ENCODE results near the gene SMAD2. TPM values are rescaled to one million over a fixed set of nuclear protein-coding genes. Genes with fewer than 3 reads are reported as not detected.

The SMAD2 gene
- total and polyA plus RNA-seq, 2 of the 8 experiments (the other 6 are each of a cell fraction or from before 2014, with no cell fraction given): 28.4 to 124 TPM

- DNase-seq (ENCODE audit: low read depth in 1 of 2, low spot score in 2 of 2) (no peak), FAIRE-seq (no peak)
Observed at GRCh38 chr18:47906408-47906807, 24.1 kb downstream of the SMAD2 start.

More at GRCh38 chr18:47906408-47906807, 24.1 kb downstream of the SMAD2 start:
- Histone ChIP-seq H3K27me3 (replicated peaks in 1 of 4; ENCODE audit: control insufficient read depth in 3 of 4, extremely low read depth in 1 of 4, insufficient read depth in 3 of 4, low read length in 3 of 4) (no peaks in the 10 kb centered on the region), H3K36me3 (ENCODE audit: control insufficient read depth in 2 of 4, insufficient read depth in 4 of 4, low read length in 3 of 4) (peaks cover 0 to 9% (median 4%) of the 10 kb centered on the region in 4 experiments; a peak in 3 of 8 replicates), H3K14ac (ENCODE audit: insufficient read length) (no peak overlapping the region), H3K56ac (replicated peaks; ENCODE audit: insufficient read length, low read depth, low read length) (no peak overlapping the region), H3K4me1 (replicated peaks in 1 of 4; ENCODE audit: control insufficient read depth in 3 of 4, insufficient read depth in 4 of 4, low read length in 3 of 4) (peaks cover 3 to 11% (median 6%) of the 10 kb centered on the region in 4 experiments; a peak in 5 of 7 replicates), H4K5ac (ENCODE audit: insufficient read length, low read depth, low read length) (no peak overlapping the region), H3K18ac (ENCODE audit: extremely low read depth, low read length) (no peak overlapping the region), H3K79me2 (ENCODE audit: control insufficient read depth in 1 of 2, insufficient read depth in 2 of 2, low read length in 2 of 2) (peaks cover 40 to 100% of the 10 kb centered on the region in 2 experiments), H4K20me1 (replicated peaks in 1 of 2; ENCODE audit: control insufficient read depth in 1 of 2, insufficient read depth in 2 of 2, low read length in 2 of 2) (peaks cover 5 to 17% of the 10 kb centered on the region in 2 experiments), H2BK12ac (ENCODE audit: low read depth, low read length) (no peak overlapping the region), H2BK120ac (replicated peaks; ENCODE audit: low read depth, low read length) (no peak overlapping the region), H3K9me3 (ENCODE audit: insufficient read depth in 2 of 2, low read depth in 1 of 2, low read length in 1 of 2) (peaks cover 4 to 10% of the 10 kb centered on the region in 2 experiments; a peak in 3 of 4 replicates), H2BK5ac (ENCODE audit: low read depth, low read length) (no peak overlapping the region), H4K91ac (replicated peaks; ENCODE audit: insufficient read length, low read length) (no peak overlapping the region), H2AK5ac (ENCODE audit: low read depth, low read length) (no peak overlapping the region), H3K23ac (ENCODE audit: insufficient read length) (no peak overlapping the region), H3K4ac (replicated peaks; ENCODE audit: insufficient read length, low read depth, low read length) (no peak overlapping the region), H3K79me1 (ENCODE audit: low read depth, low read length) (peaks cover 16% of the 10 kb centered on the region), H3K4me2 (ENCODE audit: insufficient read depth in 1 of 2, low read depth in 2 of 2, low read length in 2 of 2) (no peak overlapping the region), H3K4me3 (ENCODE audit: extremely low read depth in 1 of 4, insufficient read depth in 2 of 4, low read depth in 3 of 4, low read length in 4 of 4) (no peak overlapping the region), H3K27ac (ENCODE audit: low read depth, low read length) (no peak overlapping the region), H2AFZ (ENCODE audit: low read length) (no peak overlapping the region), H2BK15ac (ENCODE audit: low read length) (no peak overlapping the region), H3K9ac (replicated peaks in 1 of 4; ENCODE audit: extremely low read depth in 1 of 4, low read depth in 3 of 4, low read length in 3 of 4) (no peak overlapping the region), H2BK20ac (ENCODE audit: low read length) (no peak overlapping the region), H3K23me2 (ENCODE audit: low read depth, low read length) (no peaks in the 10 kb centered on the region), H4K8ac (ENCODE audit: extremely low read depth, insufficient read depth, low read length) (no peak overlapping the region)
- TF ChIP-seq YY1 (IDR thresholded peaks at IDR 0.05; ENCODE audit: low read depth, low read length) (no peak), POLR2A (IDR thresholded peaks at IDR 0.05; ENCODE audit: control extremely low read depth in 1 of 2, low read depth in 2 of 2, low read length in 2 of 2) (no peak), SUZ12 (IDR thresholded peaks at IDR 0.05; ENCODE audit: low read length) (no peak), CREB1 (IDR thresholded peaks at IDR 0.05) (no peak), RAD21 (IDR thresholded peaks at IDR 0.05 in 1 of 2, conservative IDR thresholded peaks at IDR 0.05 in 1 of 2; ENCODE audit: low read depth in 2 of 2, low read length in 2 of 2) (no peak), BRCA1 (IDR thresholded peaks at IDR 0.05; ENCODE audit: low read depth, low read length) (no peak), E2F6 (IDR thresholded peaks at IDR 0.05) (no peak), KDM1A (IDR thresholded peaks at IDR 0.05; ENCODE audit: borderline replicate concordance, low read length) (no peak), JUN (IDR thresholded peaks at IDR 0.05; ENCODE audit: low read depth, low read length) (no peak)
- CTCF ChIA-PET (ENCODE audit: partially characterized antibody): interaction anchor here (0.8 kb wide), 1 partner anchor 102 kb away, joined by 3 read pairs; no protein-coding TSS in a partner anchor
- WGBS, 2 experiments (ENCODE audit: extremely low coverage in 1 of 2, insufficient coverage in 1 of 2, insufficient read length in 1 of 2, insufficient replicate concordance in 2 of 2, low coverage in 1 of 2, low lambda C conversion rate in 2 of 2, missing lambda C conversion rate in 1 of 2): 92% methylated on average over 3 of the region's 3 CpGs; no CpG with 5 or more reads in 1 of the 2 experiments
- POLR2A ChIA-PET (ENCODE audit: partially characterized antibody): no interaction called here
